HG02678 (cell line): ENCODE measurements around the gene CCDC124.

Experiments used
- ATAC-seq: cut with Tn5 transposase; IDR thresholded peaks from one replicate; pipeline ENCODE4 v1.9.1; 2021; ENCODE audit warnings: mild to moderate bottlenecking, moderate library complexity; ENCODE audit not compliant: unreplicated experiment

CCDC124 gene

GRCh38 chr19:17951990-17952976 lies 19.5 kb downstream of the CCDC124 start:
- ATAC-seq = no peak

- no peak for ATAC-seq
These were observed 20.5 kb downstream of the CCDC124 start for GRCh38 chr19:17953316-17953801.

- no peak for ATAC-seq
These were observed 21.1 kb downstream of the CCDC124 start for GRCh38 chr19:17953869-17954268.

GRCh38 chr19:17954401-17954800 lies 21.6 kb downstream of the CCDC124 start:
- ATAC-seq = no peak

GRCh38 chr19:17957149-17957849 lies 24.5 kb downstream of the CCDC124 start:
- no peak for ATAC-seq

GRCh38 chr19:17957885-17958284 lies 25.1 kb downstream of the CCDC124 start:
- ATAC-seq = no peak

- ATAC-seq = no peak
These were observed 31.3 kb downstream of the CCDC124 start for GRCh38 chr19:17963936-17964691.

- no peak for ATAC-seq
These were observed 32.7 kb downstream of the CCDC124 start for GRCh38 chr19:17965370-17966128.

- no peak for ATAC-seq
These were observed 33.3 kb downstream of the CCDC124 start for GRCh38 chr19:17966129-17966483.

- ATAC-seq = no peak
These were observed 33.9 kb downstream of the CCDC124 start, which contains the start of gene KCNN1 for GRCh38 chr19:17966550-17967256. TSS of gene KCNN1 (plus strand) at chr19:17967107. CDS start at chr19:17973889, 6,782 bp downstream.

- ATAC-seq = no peak
These were observed 34.6 kb downstream of the CCDC124 start for GRCh38 chr19:17967257-17968051.

- ATAC-seq = no peak
These were observed 35.5 kb downstream of the CCDC124 start for GRCh38 chr19:17968362-17968761.

- ATAC-seq = no peak
These were observed 36.4 kb downstream of the CCDC124 start for GRCh38 chr19:17969096-17969792.

GRCh38 chr19:17972230-17972629 lies 39.4 kb downstream of the CCDC124 start:
- ATAC-seq = no peak

- ATAC-seq = no peak
These were observed 40.9 kb downstream of the CCDC124 start for GRCh38 chr19:17973759-17974158.

GRCh38 chr19:17974551-17974950 lies 41.7 kb downstream of the CCDC124 start:
- no peak for ATAC-seq

- ATAC-seq = no peak
These were observed 42.2 kb downstream of the CCDC124 start for GRCh38 chr19:17975032-17975431.

GRCh38 chr19:17977021-17977420 lies 44.2 kb downstream of the CCDC124 start:
- ATAC-seq = no peak
